Measurements from ENCODE around the gene STAC3. TPM values are rescaled to one million over a fixed set of nuclear protein-coding genes. Genes with fewer than 3 reads are reported as not detected.

Gene STAC3
- total and polyA plus RNA-seq, 2 of the 8 experiments (the other 6 are each of a cell fraction or from before 2014, with no cell fraction given), result 0.70 to 1.3 TPM

GRCh38 chr12:57219205-57219992, 31.6 kb downstream of the STAC3 start:
- Histone ChIP-seq H2BK5ac (ENCODE audit: low read depth, low read length) (no peak overlapping the region), H3K27ac (ENCODE audit: low read depth, low read length) (no peak overlapping the region), H3K79me1 (ENCODE audit: low read depth, low read length) (no peaks in the 10 kb centered on the region), H3K23me2 (ENCODE audit: low read depth, low read length) (peaks cover 7% of the 10 kb centered on the region; the same call in 1 of the 2 replicates), H3K4me2 (ENCODE audit: insufficient read depth in 1 of 2, low read depth in 2 of 2, low read length in 2 of 2) (peak overlapping the region; percentile 58 to 71), H3K9ac (replicated peaks in 1 of 4; ENCODE audit: extremely low read depth in 1 of 4, low read depth in 3 of 4, low read length in 3 of 4) (no peak overlapping the region), H3K79me2 (ENCODE audit: control insufficient read depth in 1 of 2, insufficient read depth in 2 of 2, low read length in 2 of 2) (no peaks in the 10 kb centered on the region), H3K4me3 (ENCODE audit: extremely low read depth in 1 of 4, insufficient read depth in 2 of 4, low read depth in 3 of 4, low read length in 4 of 4) (peak overlapping the region; percentile 7 to 46 (median 20); a peak in 3 of 8 replicates), H2AK5ac (ENCODE audit: low read depth, low read length) (peak overlapping the region; percentile 26; the same call in 1 of the 2 replicates), H4K20me1 (replicated peaks in 1 of 2; ENCODE audit: control insufficient read depth in 1 of 2, insufficient read depth in 2 of 2, low read length in 2 of 2) (peaks cover 16 to 41% of the 10 kb centered on the region in 2 experiments), H3K14ac (ENCODE audit: insufficient read length) (no peak overlapping the region), H2BK20ac (ENCODE audit: low read length) (no peak overlapping the region), H3K4ac (replicated peaks; ENCODE audit: insufficient read length, low read depth, low read length) (peak overlapping the region; percentile 47), H3K4me1 (replicated peaks in 1 of 4; ENCODE audit: control insufficient read depth in 3 of 4, insufficient read depth in 4 of 4, low read length in 3 of 4) (peaks cover 0 to 51% (median 39%) of the 10 kb centered on the region in 4 experiments; a peak in 6 of 7 replicates), H2BK120ac (replicated peaks; ENCODE audit: low read depth, low read length) (no peak overlapping the region), H4K5ac (ENCODE audit: insufficient read length, low read depth, low read length) (no peak overlapping the region), H3K36me3 (ENCODE audit: control insufficient read depth in 2 of 4, insufficient read depth in 4 of 4, low read length in 3 of 4) (no peaks in the 10 kb centered on the region), H3K18ac (ENCODE audit: extremely low read depth, low read length) (peak overlapping the region; percentile 32), H4K8ac (ENCODE audit: extremely low read depth, insufficient read depth, low read length) (no peak overlapping the region), H3K23ac (ENCODE audit: insufficient read length) (no peak overlapping the region), H3K56ac (replicated peaks; ENCODE audit: insufficient read length, low read depth, low read length) (no peak overlapping the region), H2AFZ (ENCODE audit: low read length) (no peak overlapping the region), H3K9me3 (ENCODE audit: insufficient read depth in 2 of 2, low read depth in 1 of 2, low read length in 1 of 2) (no peaks in the 10 kb centered on the region), H2BK15ac (ENCODE audit: low read length) (peak overlapping the region; percentile 20; the same call in 1 of the 2 replicates), H3K27me3 (replicated peaks in 1 of 4; ENCODE audit: control insufficient read depth in 3 of 4, extremely low read depth in 1 of 4, insufficient read depth in 3 of 4, low read length in 3 of 4) (peaks cover 88 to 98% (median 98%) of the 10 kb centered on the region in 4 experiments), H2BK12ac (ENCODE audit: low read depth, low read length) (peak overlapping the region; percentile 14; the same call in 1 of the 2 replicates), H4K91ac (replicated peaks; ENCODE audit: insufficient read length, low read length) (no peak overlapping the region)
- peak in 1 of 2 experiments; percentile 49 for DNase-seq (ENCODE audit: low read depth in 1 of 2, low spot score in 2 of 2)
- POLR2A ChIA-PET (ENCODE audit: partially characterized antibody), result interaction anchor here (0.6 to 8.8 kb wide), 4 partner anchors 8 to 46 kb away, joined by 3 to 686 read pairs (median 3); partner anchors contain the start of gene SHMT2
- no peak for FAIRE-seq
- no peak for TF ChIP-seq MAX (IDR thresholded peaks at IDR 0.05)
- no peak for TF ChIP-seq BCL11A (IDR thresholded peaks at IDR 0.05; ENCODE audit: low read depth in 2 of 2, low read length in 2 of 2)
- TF ChIP-seq EZH2 (IDR thresholded peaks at IDR 0.05; ENCODE audit: low read depth, low read length, severe bottlenecking), result peak; percentile 78
- TF ChIP-seq ASH2L (IDR thresholded peaks at IDR 0.05; ENCODE audit: low read length), result peak; percentile 5
- peak; percentile 76; the same call in 1 of the 2 replicates for TF ChIP-seq SUZ12 (IDR thresholded peaks at IDR 0.05; ENCODE audit: low read length)
- TF ChIP-seq HDAC6 (IDR thresholded peaks at IDR 0.05; ENCODE audit: low read depth, low read length), result no peak
- 18% methylated on average over 14 of the region's 14 CpGs; no CpG with 5 or more reads in 1 of the 2 experiments for WGBS, 2 experiments (ENCODE audit: extremely low coverage in 1 of 2, insufficient coverage in 1 of 2, insufficient read length in 1 of 2, insufficient replicate concordance in 2 of 2, low coverage in 1 of 2, low lambda C conversion rate in 2 of 2, missing lambda C conversion rate in 1 of 2)
- CTCF ChIA-PET (ENCODE audit: partially characterized antibody), result interaction anchor here (0.6 to 10.1 kb wide), 6 partner anchors 8 to 1069 kb away, joined by 3 to 726 read pairs (median 3); partner anchors contain the start of genes SHMT2 and STAC3
